B cell (primary cell): ENCODE results near the gene BST1. TPM values are rescaled to one million over a fixed set of nuclear protein-coding genes. Genes with fewer than 3 reads are reported as not detected.
A peak's percentile ranks its signal among the peaks of the same experiment; 100 is the strongest.

Experiments
- ATAC-seq: fragments of 200-7000 bp; cut with Tn5 transposase; one replicate; pipeline ENCODE4 v1.10.0; 2021; ENCODE audit warnings: low read depth, mild to moderate bottlenecking, moderate number of reproducible peaks, moderate library complexity
- CTCF ChIA-PET: fragments of 350-600 bp; sonication (Branson Sonifier 250); formaldehyde crosslinking; loops from one replicate; lab custom pipeline; 2021; ENCODE audit warnings: antibody characterized with exemption, inconsistent platforms; lab: Charles Lee
- POLR2A ChIA-PET: fragments of 350-600 bp; sonication (Branson Sonifier 250); formaldehyde crosslinking; loops from one replicate; lab custom pipeline; 2021; ENCODE audit warnings: antibody characterized with exemption; lab: Charles Lee
- DNase-seq: peaks from one replicate; pipeline ENCODE4 v3.0.0; 2013
- H2AFZ ChIP-seq: 2 replicates; pipeline ENCODE4 v1.6.1; 2012; ENCODE audit warnings: mild to moderate bottlenecking, low read depth, low read length; ENCODE audit not compliant: insufficient read depth, poor library complexity, severe bottlenecking
- H3K27ac ChIP-seq, 2 donors: 1 replicate in 1 of 2; 2 replicates in 1 of 2; pipeline ENCODE4 v1.5.1; 2012 to 2013; ENCODE audit warnings: low read length in 2 of 2, mild to moderate bottlenecking in 2 of 2, moderate library complexity in 1 of 2
- H3K27me3 ChIP-seq, 4 experiments: fragments of 200-600 bp in 1 of 4; sonication (generic) in 1 of 4; replicated peaks in 1 of 4; 1 replicate in 2 of 4; 2 replicates in 2 of 4; pipeline versions ENCODE4 v1.6.1 to v1.7.0; 2013 to 2016; ENCODE audit warnings: low read length in 3 of 4, mild to moderate bottlenecking in 2 of 4, mixed read lengths in 1 of 4, moderate library complexity in 1 of 4; ENCODE audit not compliant: insufficient read depth in 4 of 4, control insufficient read depth in 3 of 4; ENCODE audit errors: control extremely low read depth in 1 of 4
- H3K36me3 ChIP-seq, 2 experiments: replicated peaks in 1 of 2; 1 replicate in 1 of 2; 2 replicates in 1 of 2; pipeline versions ENCODE4 v1.6.1 to v1.7.1; 2013; ENCODE audit warnings: low read length in 1 of 2; ENCODE audit not compliant: insufficient read depth in 2 of 2, control insufficient read depth in 1 of 2; ENCODE audit errors: control extremely low read depth in 1 of 2, extremely low read depth in 1 of 2
- H3K4me1 ChIP-seq, 2 donors: fragments of 200-600 bp in 1 of 2; sonication (generic) in 1 of 2; 1 replicate in 1 of 2; 2 replicates in 1 of 2; pipeline versions ENCODE4 v1.5.1 to v1.6.1; 2013 to 2017; ENCODE audit warnings: low read length in 2 of 2; ENCODE audit not compliant: control insufficient read depth in 2 of 2, insufficient read depth in 2 of 2
- H3K4me2 ChIP-seq: replicated peaks from 2 replicates; pipeline ENCODE3; 2012; ENCODE audit warnings: mild to moderate bottlenecking, low read depth, low read length; ENCODE audit not compliant: poor library complexity, severe bottlenecking
- H3K4me3 ChIP-seq, 5 experiments: fragments of 200-600 bp in 1 of 5; sonication (generic) in 1 of 5; 1 replicate in 3 of 5; 2 replicates in 2 of 5; pipeline versions ENCODE4 v1.5.1 to v1.7.0; 2011 to 2016; ENCODE audit warnings: low read length in 4 of 5, mild to moderate bottlenecking in 4 of 5, low read depth in 2 of 5, control low read depth in 1 of 5, moderate library complexity in 1 of 5; ENCODE audit not compliant: insufficient read depth in 1 of 5; ENCODE audit errors: control extremely low read depth in 1 of 5, extremely low read depth in 1 of 5
- H3K79me2 ChIP-seq: fragments of 200-600 bp; sonication (generic); one replicate; pipeline ENCODE4 v1.6.0; 2016; ENCODE audit warnings: low read length; ENCODE audit not compliant: control insufficient read depth, insufficient read depth
- H3K9ac ChIP-seq: fragments of 200-600 bp; sonication (generic); 2 replicates; pipeline ENCODE4 v1.6.1; 2017; ENCODE audit warnings: mild to moderate bottlenecking, low read length, moderate library complexity
- H3K9me3 ChIP-seq, 3 donors: one replicate each; pipeline versions ENCODE4 v1.6.1 to v1.7.1; 2013; ENCODE audit warnings: low read length in 2 of 3; ENCODE audit not compliant: control insufficient read depth in 2 of 3, insufficient read depth in 1 of 3; ENCODE audit errors: control extremely low read depth in 1 of 3
- H4K20me1 ChIP-seq: 2 replicates; pipeline ENCODE4 v1.6.0; 2012; ENCODE audit warnings: mild to moderate bottlenecking, low read length; ENCODE audit not compliant: insufficient read depth, control insufficient read depth, poor library complexity, severe bottlenecking
- H3K27ac Mint-ChIP-seq: one replicate; pipeline ENCODE4 v1.8.0; 2021; ENCODE audit warnings: mixed read lengths
- H3K27me3 Mint-ChIP-seq: one replicate; pipeline ENCODE4 v1.8.0; 2021; ENCODE audit warnings: mixed read lengths
- H3K4me1 Mint-ChIP-seq: one replicate; pipeline ENCODE4 v1.8.0; 2021; ENCODE audit warnings: mixed read lengths
- H3K4me3 Mint-ChIP-seq: one replicate; pipeline ENCODE4 v1.8.0; 2021; ENCODE audit warnings: mixed read lengths
- H3K9me3 Mint-ChIP-seq: one replicate; pipeline ENCODE4 v1.8.0; 2022; ENCODE audit warnings: mixed read lengths; ENCODE audit not compliant: insufficient read depth
- CTCF ChIP-seq: fragments of 200-600 bp; IDR thresholded peaks from one replicate; pipeline ENCODE4 v1.8.0; 2022; ENCODE audit warnings: antibody characterized with exemption, mild to moderate bottlenecking
- EZH2 ChIP-seq: IDR thresholded peaks from 2 replicates; pipeline ENCODE4 v1.6.1; 2012; ENCODE audit warnings: borderline replicate concordance, low read depth, mild to moderate bottlenecking, moderate library complexity, low read length; ENCODE audit not compliant: insufficient read depth, poor library complexity, severe bottlenecking
- WGBS: methylation state at CpG from one replicate; pipeline ENCODE4 v1.1.5; 2013; ENCODE audit warnings: missing lambda C conversion rate; ENCODE audit not compliant: insufficient coverage; 5-methylcytosine and 5-hydroxymethylcytosine counted together
- intact Hi-C: fragments of 100-400 bp; cut with micrococcal nuclease; formaldehyde crosslinking; loops from one replicate; pipeline ENCODE4 v1.10.0; 2022
- polyA plus RNA-seq: library from polyadenylated mRNA; depleted of rRNA; stranded (reverse); fragments of >200 nt; gene quantifications from 2 replicates; pipeline ENCODE4 v1.2.3, GENCODE V29; 2012
- total RNA-seq, 2 donors: library from RNA; stranded (reverse); fragments of 120-200 nt in 1 of 2; gene quantifications; 1 replicate in 1 of 2; 2 replicates in 1 of 2; pipeline versions ENCODE4 v1.2.3 to v1.2.4, GENCODE V29; 2013 to 2022

The BST1 gene
- total and polyA plus RNA-seq, 2 donors (not counting 1 experiment from before 2014, with no cell fraction given): 0.32 to 1.00 TPM

DNA sequence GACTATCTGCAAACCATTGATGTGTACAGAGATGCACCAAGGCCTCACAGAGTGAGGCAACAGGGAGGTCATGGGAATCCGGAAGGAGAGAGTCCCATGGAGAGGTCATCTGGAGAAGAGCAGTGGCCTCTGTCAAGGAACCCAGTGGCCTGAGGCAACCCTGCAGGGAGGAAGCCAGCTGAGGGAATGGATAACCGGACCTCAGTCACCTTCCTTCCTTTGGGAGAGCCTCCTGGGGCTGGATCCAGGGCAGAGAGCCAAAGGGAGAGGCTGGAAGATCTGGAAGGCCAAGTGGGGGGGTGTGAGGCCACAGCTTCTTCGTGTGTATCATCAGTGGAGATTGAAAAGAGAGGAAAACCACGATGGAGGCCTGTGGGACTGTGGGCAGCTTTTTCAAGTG, 50.9 kb downstream of the BST1 start:
- H3K4me3 ChIP-seq: no peak overlapping the region
- no peak for ATAC-seq
- H3K79me2 ChIP-seq: no peaks in the 10 kb centered on the region
- no peaks in the 10 kb centered on the region for H3K27me3 ChIP-seq
- POLR2A ChIA-PET: no interaction called here
- H3K27ac ChIP-seq: no peak overlapping the region
- peaks cover 24 to 28% of the 10 kb centered on the region in 2 donors for H3K4me1 ChIP-seq
- WGBS: 33% methylated on average over 4 of the region's 4 CpGs
- H3K9ac ChIP-seq: no peak overlapping the region
- H3K9me3 ChIP-seq: no peaks in the 10 kb centered on the region
- DNase-seq: no peak
- no peaks in the 10 kb centered on the region for H3K36me3 ChIP-seq
- CTCF ChIA-PET: no interaction called here
- H2AFZ ChIP-seq: peak overlapping the region; percentile 33
- no peak overlapping the region for H3K27ac Mint-ChIP-seq
- intact Hi-C loops: no loop called here
- H3K4me3 Mint-ChIP-seq: no peak overlapping the region
- TF ChIP-seq EZH2: no peak
- no peak for TF ChIP-seq CTCF
- no peaks in the 10 kb centered on the region for H3K27me3 Mint-ChIP-seq
- H3K9me3 Mint-ChIP-seq: peaks cover 6% of the 10 kb centered on the region
- no peaks in the 10 kb centered on the region for H4K20me1 ChIP-seq
- H3K4me2 ChIP-seq: no peak overlapping the region
- peaks cover 34% of the 10 kb centered on the region for H3K4me1 Mint-ChIP-seq

GRCh38 chr4:15754323-15754722, 51.5 kb downstream of the BST1 start:
- CTCF ChIA-PET: no interaction called here
- no peak overlapping the region for H3K4me3 Mint-ChIP-seq
- no peaks in the 10 kb centered on the region for H3K27me3 Mint-ChIP-seq
- WGBS: no CpG with 5 or more reads among the region's 4 CpGs
- peaks cover 34% of the 10 kb centered on the region for H3K4me1 Mint-ChIP-seq
- intact Hi-C loops: no loop called here
- H3K27ac Mint-ChIP-seq: no peak overlapping the region
- no peaks in the 10 kb centered on the region for H3K79me2 ChIP-seq
- TF ChIP-seq CTCF (no peak), EZH2 (no peak)
- H3K9me3 Mint-ChIP-seq: peaks cover 6% of the 10 kb centered on the region
- peak overlapping the region; percentile 33 for H2AFZ ChIP-seq
- no peak overlapping the region for H3K9ac ChIP-seq
- H4K20me1 ChIP-seq: no peaks in the 10 kb centered on the region
- H3K4me1 ChIP-seq: peaks cover 24 to 28% of the 10 kb centered on the region in 2 donors
- H3K27me3 ChIP-seq: no peaks in the 10 kb centered on the region
- no peak overlapping the region for H3K4me3 ChIP-seq
- H3K36me3 ChIP-seq: no peaks in the 10 kb centered on the region
- no peak overlapping the region for H3K27ac ChIP-seq
- DNase-seq (no peak), ATAC-seq (no peak)
- H3K9me3 ChIP-seq: no peaks in the 10 kb centered on the region
- POLR2A ChIA-PET: no interaction called here
- H3K4me2 ChIP-seq: no peak overlapping the region
